GM18858 (cell line): Measurements from ENCODE around the gene INCA1.

Experiments used
- ATAC-seq: cut with Tn5 transposase; IDR thresholded peaks from one replicate; pipeline ENCODE4 v1.9.1; 2021; ENCODE audit not compliant: unreplicated experiment

INCA1 gene

GRCh38 chr17:5014357-5014756, 17.0 kb upstream of the INCA1 start:
- ATAC-seq, result no peak

GRCh38 chr17:5011928-5012327, 14.6 kb upstream of the INCA1 start:
- ATAC-seq, result no peak

- no peak for ATAC-seq
Observed at GRCh38 chr17:5003214-5003867, 6.0 kb upstream of the INCA1 start.

GRCh38 chr17:5002121-5002788, 4.9 kb upstream of the INCA1 start:
- no peak for ATAC-seq

- no peak for ATAC-seq
Observed at GRCh38 chr17:5000237-5000639, 2.9 kb upstream of the INCA1 start.

GRCh38 chr17:4999430-5000093, 2.2 kb upstream of the INCA1 start:
- no peak for ATAC-seq

GRCh38 chr17:4998732-4999429, 1.6 kb upstream of the INCA1 start:
- no peak for ATAC-seq

- ATAC-seq, result no peak
Observed at GRCh38 chr17:4998027-4998731, 857 bp upstream of the INCA1 start.

GRCh38 chr17:4994081-4994595, 3.2 kb downstream of the INCA1 start:
- ATAC-seq, result no peak

GRCh38 chr17:4987767-4988567, 9.4 kb downstream of the INCA1 start:
- ATAC-seq, result no peak

GRCh38 chr17:4986951-4987766, 10.2 kb downstream of the INCA1 start, which contains the start of gene CAMTA2:
CAMTA2 (minus strand) TSS chr17:4987675; CDS start chr17:4986222, 1,453 bp downstream.
- no peak for ATAC-seq

- ATAC-seq, result no peak
Observed at GRCh38 chr17:4986403-4986802, 10.9 kb downstream of the INCA1 start.

GRCh38 chr17:4982305-4982704, 15.0 kb downstream of the INCA1 start:
- ATAC-seq, result no peak

- no peak for ATAC-seq
Observed at GRCh38 chr17:4980644-4981216, 16.6 kb downstream of the INCA1 start.

- ATAC-seq, result no peak
Observed at GRCh38 chr17:4978726-4979125, 18.6 kb downstream of the INCA1 start.

GRCh38 chr17:4974115-4974670, 23.1 kb downstream of the INCA1 start:
- no peak for ATAC-seq

- no peak for ATAC-seq
Observed at GRCh38 chr17:4973256-4974114, 23.8 kb downstream of the INCA1 start.
